ENCODE data around the gene IVD.
"Not testable (repeated sequence)": the region's sequence is repeated elsewhere in the genome, so short reads cannot be mapped to it uniquely, and the experiment has no call there.

IVD gene

DNA sequence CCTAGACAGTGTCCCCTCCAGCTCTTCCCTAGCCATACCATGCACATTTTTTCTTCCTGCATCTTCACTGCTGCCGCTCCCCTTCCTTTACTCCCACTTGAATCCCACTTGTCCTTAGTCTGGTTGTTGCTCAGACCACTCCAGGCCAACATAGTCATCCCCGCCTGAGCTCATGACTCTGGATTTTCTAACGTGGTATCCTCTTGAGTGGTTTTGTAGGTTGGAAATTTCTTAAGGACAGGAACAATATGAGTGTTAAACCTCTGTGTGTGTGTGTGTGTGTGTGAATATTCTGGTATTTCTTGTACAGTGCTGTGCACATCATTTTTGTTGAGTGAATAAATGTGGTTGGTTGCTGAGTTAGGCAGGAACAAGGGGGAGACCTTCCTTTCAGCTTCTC lies 38.3 kb downstream of the IVD start:
- H3K4me2 ChIP-seq (ENCODE audit: low read length): no peak overlapping the region
- H3K9ac ChIP-seq (ENCODE audit: low read depth, low read length): no peak overlapping the region
- H3K9me3 ChIP-seq (replicated peaks; ENCODE audit: low read length): no peaks in the 10 kb centered on the region
- no peaks in the 10 kb centered on the region for H3K36me3 ChIP-seq (ENCODE audit: insufficient read depth, low read length)
- peaks cover 9% of the 10 kb centered on the region for H3K4me1 ChIP-seq (ENCODE audit: control insufficient read depth, insufficient read depth, low read length)
- peaks cover 6% of the 10 kb centered on the region for H3K27me3 ChIP-seq (ENCODE audit: control insufficient read depth, insufficient read depth, low read length)
- no peak overlapping the region for H3K4me3 ChIP-seq (ENCODE audit: low read length)

DNA sequence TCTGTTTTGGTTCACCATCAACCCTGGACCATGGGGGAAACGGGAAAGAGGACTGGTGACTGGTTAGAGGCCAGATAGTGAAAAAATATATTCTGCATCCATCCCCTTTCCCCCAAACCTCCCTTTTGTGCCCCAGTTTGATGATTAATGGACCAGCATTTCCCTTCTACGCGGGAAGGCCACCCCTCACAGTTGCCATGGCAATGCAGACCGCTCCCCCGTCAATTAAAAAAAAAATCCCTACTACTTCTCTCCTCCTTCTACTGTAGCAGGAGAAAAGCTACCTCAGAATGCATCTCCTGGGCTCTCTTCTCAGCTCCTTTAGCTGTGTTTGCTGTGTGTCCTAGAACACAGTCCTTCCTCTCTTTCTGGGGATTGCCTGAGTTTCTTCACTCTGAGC lies 39.1 kb downstream of the IVD start:
- H3K4me1 ChIP-seq (ENCODE audit: control insufficient read depth, insufficient read depth, low read length): peaks cover 7% of the 10 kb centered on the region
- H3K4me3 ChIP-seq (ENCODE audit: low read length): no peak overlapping the region

DNA sequence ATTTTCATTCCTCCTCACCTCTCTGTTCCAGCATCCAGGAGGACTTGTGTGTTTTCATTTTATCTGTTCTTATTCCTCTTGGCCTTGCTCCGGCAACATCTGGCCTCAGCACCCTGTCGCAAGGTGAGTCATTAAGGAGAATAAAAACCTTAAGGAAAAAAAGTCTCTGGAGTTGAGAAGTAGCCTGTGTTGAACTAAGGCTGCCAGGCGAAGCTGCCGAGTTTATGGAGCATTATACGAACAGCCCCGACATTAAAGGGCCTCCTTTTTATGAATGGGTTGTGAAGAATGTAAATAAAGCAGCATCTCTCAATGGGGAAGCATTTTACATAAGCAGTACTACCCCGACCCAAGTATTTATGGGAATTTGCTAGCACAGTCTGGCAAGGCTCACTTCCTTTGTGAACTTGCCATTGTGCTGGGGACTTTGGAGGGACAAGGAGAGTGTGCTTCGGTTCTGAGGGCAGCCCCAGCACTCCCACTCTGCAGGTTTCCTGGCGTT lies 39.9 kb downstream of the IVD start:
- Histone ChIP-seq H3K9ac (ENCODE audit: low read depth, low read length) (no peak overlapping the region), H3K4me1 (ENCODE audit: control insufficient read depth, insufficient read depth, low read length) (no peaks in the 10 kb centered on the region), H3K27me3 (ENCODE audit: control insufficient read depth, insufficient read depth, low read length) (no peaks in the 10 kb centered on the region), H3K4me2 (ENCODE audit: low read length) (no peak overlapping the region), H3K4me3 (ENCODE audit: low read length) (no peak overlapping the region), H3K36me3 (ENCODE audit: insufficient read depth, low read length) (no peaks in the 10 kb centered on the region), H3K9me3 (replicated peaks; ENCODE audit: low read length) (no peaks in the 10 kb centered on the region)

More for the DNA sequence above, 39.1 kb downstream of the IVD start:
- H3K9me3 ChIP-seq (replicated peaks; ENCODE audit: low read length): no peaks in the 10 kb centered on the region
- H3K9ac ChIP-seq (ENCODE audit: low read depth, low read length): no peak overlapping the region
- no peaks in the 10 kb centered on the region for H3K27me3 ChIP-seq (ENCODE audit: control insufficient read depth, insufficient read depth, low read length)
- no peak overlapping the region for H3K4me2 ChIP-seq (ENCODE audit: low read length)
- no peaks in the 10 kb centered on the region for H3K36me3 ChIP-seq (ENCODE audit: insufficient read depth, low read length)

DNA sequence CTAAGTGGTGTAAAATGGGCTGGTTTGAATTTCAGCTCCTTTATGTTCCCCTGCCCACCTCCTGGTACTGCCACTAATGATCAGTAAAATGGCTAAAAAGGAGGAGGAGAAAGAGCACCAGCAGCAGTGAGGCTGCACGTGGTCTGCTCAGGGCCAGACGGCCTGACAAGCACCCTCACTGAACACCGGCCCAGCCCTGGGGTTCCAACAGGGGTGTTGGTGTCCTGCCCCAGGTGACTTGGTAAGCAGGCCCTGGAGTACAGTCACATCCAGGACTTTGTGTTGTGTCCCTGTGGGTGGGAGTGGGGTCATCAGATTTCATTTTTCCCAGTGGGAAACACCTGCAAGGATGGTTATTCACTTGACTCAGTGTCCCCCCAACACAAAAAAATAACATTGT lies 40.5 kb downstream of the IVD start:
- no peak overlapping the region for H3K9ac ChIP-seq (ENCODE audit: low read depth, low read length)
- no peak overlapping the region for H3K4me3 ChIP-seq (ENCODE audit: low read length)

DNA sequence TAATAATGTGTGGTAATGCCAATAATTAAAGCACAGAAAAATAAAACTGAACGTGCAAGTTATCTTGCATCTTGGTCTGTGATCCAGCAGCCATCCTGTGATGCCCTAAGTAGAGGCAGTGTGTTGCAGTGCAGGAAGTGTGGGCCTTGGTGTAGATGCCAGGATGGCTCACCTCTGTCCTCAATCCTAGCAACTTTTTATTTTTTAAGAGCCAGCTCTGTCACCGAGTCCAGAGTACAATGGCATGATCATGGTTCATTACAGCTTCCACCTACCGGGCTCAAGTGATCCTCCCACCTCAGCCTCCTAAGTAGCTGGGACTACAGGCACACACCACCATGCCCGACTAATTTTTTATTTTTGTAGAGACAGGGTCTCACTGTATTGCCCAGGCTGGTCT lies 42.8 kb downstream of the IVD start:
- Histone ChIP-seq H3K36me3 (ENCODE audit: insufficient read depth, low read length) (no peaks in the 10 kb centered on the region), H3K9ac (ENCODE audit: low read depth, low read length) (no peak overlapping the region), H3K9me3 (replicated peaks; ENCODE audit: low read length) (no peaks in the 10 kb centered on the region), H3K4me2 (ENCODE audit: low read length) (no peak overlapping the region), H3K4me3 (ENCODE audit: low read length) (no peak overlapping the region), H3K4me1 (ENCODE audit: control insufficient read depth, insufficient read depth, low read length) (no peaks in the 10 kb centered on the region), H3K27me3 (ENCODE audit: control insufficient read depth, insufficient read depth, low read length) (no peaks in the 10 kb centered on the region)

More for the DNA sequence above, 40.5 kb downstream of the IVD start:
- H3K36me3 ChIP-seq (ENCODE audit: insufficient read depth, low read length): no peaks in the 10 kb centered on the region
- H3K9me3 ChIP-seq (replicated peaks; ENCODE audit: low read length): no peaks in the 10 kb centered on the region
- H3K4me1 ChIP-seq (ENCODE audit: control insufficient read depth, insufficient read depth, low read length): no peaks in the 10 kb centered on the region
- H3K4me2 ChIP-seq (ENCODE audit: low read length): no peak overlapping the region
- H3K27me3 ChIP-seq (ENCODE audit: control insufficient read depth, insufficient read depth, low read length): no peaks in the 10 kb centered on the region

DNA sequence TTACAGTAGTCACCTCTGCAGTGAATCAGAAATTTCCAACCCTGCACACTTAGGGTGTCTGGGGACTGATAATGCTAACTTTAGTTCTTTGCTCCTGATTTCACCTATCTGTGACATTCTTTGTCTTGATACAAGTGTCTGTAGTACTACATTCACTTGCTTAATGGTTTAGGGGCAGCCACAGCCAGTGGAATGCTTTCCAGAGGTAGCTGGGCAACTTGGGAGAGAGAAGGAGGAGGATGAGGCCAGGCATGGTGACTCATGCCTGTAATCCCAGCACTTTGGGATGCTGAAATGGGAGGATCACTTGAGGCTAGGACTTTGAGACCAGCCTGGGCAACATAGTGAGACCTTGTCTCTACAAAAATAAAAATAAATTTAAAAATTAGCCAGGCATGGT lies 43.7 kb downstream of the IVD start:
- no peak overlapping the region for H3K4me2 ChIP-seq (ENCODE audit: low read length)
- no peaks in the 10 kb centered on the region for H3K9me3 ChIP-seq (replicated peaks; ENCODE audit: low read length)
- no peaks in the 10 kb centered on the region for H3K27me3 ChIP-seq (ENCODE audit: control insufficient read depth, insufficient read depth, low read length)
- H3K4me1 ChIP-seq (ENCODE audit: control insufficient read depth, insufficient read depth, low read length): peaks cover 2% of the 10 kb centered on the region
- H3K36me3 ChIP-seq (ENCODE audit: insufficient read depth, low read length): no peaks in the 10 kb centered on the region
- H3K4me3 ChIP-seq (ENCODE audit: low read length): no peak overlapping the region
- H3K9ac ChIP-seq (ENCODE audit: low read depth, low read length): no peak overlapping the region

DNA sequence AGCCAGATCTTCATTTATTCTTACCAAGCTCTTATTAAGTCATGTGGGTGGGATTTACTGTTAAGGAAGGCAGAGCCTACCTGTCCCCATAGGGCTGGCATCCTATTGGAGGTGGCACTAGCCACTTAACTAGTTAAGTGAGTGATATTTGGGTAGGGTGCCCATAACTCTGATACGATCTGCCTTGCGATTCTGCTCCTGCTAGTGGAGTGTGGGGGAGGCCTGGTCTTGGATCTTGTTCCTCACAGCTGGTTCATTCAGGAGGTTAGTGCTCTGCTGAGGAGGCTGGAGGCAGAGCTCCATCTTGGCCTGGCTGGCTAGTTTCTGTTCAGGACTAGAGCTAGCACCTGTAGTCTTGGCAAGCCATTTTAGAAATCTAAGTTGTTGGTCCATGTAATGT lies 44.5 kb downstream of the IVD start:
- H3K9ac ChIP-seq (ENCODE audit: low read depth, low read length): no peak overlapping the region
- no peaks in the 10 kb centered on the region for H3K9me3 ChIP-seq (replicated peaks; ENCODE audit: low read length)
- no peak overlapping the region for H3K4me3 ChIP-seq (ENCODE audit: low read length)
- no peak overlapping the region for H3K4me2 ChIP-seq (ENCODE audit: low read length)
- H3K4me1 ChIP-seq (ENCODE audit: control insufficient read depth, insufficient read depth, low read length): peaks cover 8% of the 10 kb centered on the region
- no peaks in the 10 kb centered on the region for H3K27me3 ChIP-seq (ENCODE audit: control insufficient read depth, insufficient read depth, low read length)
- no peaks in the 10 kb centered on the region for H3K36me3 ChIP-seq (ENCODE audit: insufficient read depth, low read length)

DNA sequence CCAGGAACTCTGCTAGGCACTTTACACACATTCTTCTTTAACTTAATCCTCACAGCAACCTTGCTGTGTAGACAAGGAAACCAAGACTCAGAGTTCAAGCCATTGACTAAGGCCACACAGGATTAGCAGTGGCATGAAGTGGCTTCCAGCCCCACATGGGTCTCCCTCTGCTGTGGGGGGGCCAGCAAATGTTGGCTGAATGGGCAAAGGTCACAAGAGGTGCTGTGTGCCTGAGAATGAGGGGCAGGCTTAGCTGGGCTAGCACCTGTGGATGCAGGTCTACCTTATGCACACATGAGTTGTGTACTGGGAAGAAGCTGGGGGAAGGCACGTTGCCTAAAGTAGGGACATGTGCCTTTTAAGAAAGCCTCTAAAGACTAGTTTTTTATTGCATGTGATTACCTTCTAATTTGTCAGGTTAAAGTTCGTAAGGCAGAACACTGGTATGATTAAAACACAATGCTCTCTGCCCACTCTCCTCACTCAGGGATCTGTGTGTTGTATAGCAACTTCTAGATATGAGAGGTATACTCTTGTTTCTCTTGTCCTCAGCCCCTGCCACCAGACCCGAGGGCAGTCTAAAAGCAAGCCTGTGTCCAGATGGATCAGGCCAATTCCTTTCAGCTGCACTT lies 46.0 kb downstream of the IVD start:
- Histone ChIP-seq H3K4me2 (ENCODE audit: low read length) (no peak overlapping the region), H3K4me3 (ENCODE audit: low read length) (no peak overlapping the region), H3K36me3 (ENCODE audit: insufficient read depth, low read length) (no peaks in the 10 kb centered on the region), H3K4me1 (ENCODE audit: control insufficient read depth, insufficient read depth, low read length) (peaks cover 17% of the 10 kb centered on the region), H3K9ac (ENCODE audit: low read depth, low read length) (no peak overlapping the region), H3K9me3 (replicated peaks; ENCODE audit: low read length) (no peaks in the 10 kb centered on the region), H3K27me3 (ENCODE audit: control insufficient read depth, insufficient read depth, low read length) (no peaks in the 10 kb centered on the region)

DNA sequence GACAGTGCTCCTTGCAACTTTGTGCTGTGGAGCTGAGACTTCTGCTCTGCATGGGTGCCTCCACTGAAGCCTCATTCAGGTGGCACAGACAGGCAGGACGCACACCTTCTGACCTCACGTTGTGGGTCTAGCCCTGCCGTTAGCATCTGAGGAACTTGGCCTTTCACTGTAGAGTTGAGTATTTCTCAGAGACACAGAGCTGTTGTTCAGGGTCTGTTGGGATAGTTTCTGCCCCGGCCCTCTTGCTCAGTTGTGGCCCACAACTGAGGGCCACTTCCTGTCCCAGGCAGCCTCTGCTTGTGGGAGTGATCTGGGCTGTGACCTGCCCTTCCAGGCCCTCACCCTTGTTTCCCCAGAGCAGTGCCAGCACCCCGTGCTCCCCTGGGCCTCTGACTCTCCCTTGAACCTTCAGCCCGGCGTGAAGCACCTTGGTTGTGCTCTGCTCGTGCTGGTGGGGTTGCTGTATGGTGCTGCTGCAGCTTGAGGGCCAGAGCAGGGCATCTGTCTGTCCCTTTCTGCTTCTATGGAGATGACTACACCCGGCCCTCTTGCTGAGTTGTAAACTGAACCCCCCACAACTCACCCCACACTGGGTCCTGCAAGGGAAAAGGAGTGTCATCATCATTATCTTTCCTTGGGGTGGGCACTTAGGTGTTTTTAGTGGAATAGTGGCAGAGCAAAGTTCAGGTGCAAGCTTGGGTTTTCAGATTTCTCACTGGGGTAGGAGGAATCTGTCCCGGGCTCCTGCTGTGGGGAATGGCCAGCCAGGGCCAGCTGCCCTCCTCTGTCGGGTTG lies 46.9 kb downstream of the IVD start:
- Histone ChIP-seq H3K27me3 (ENCODE audit: control insufficient read depth, insufficient read depth, low read length) (no peaks in the 10 kb centered on the region), H3K36me3 (ENCODE audit: insufficient read depth, low read length) (no peaks in the 10 kb centered on the region), H3K9me3 (replicated peaks; ENCODE audit: low read length) (no peaks in the 10 kb centered on the region), H3K9ac (ENCODE audit: low read depth, low read length) (no peak overlapping the region), H3K4me1 (ENCODE audit: control insufficient read depth, insufficient read depth, low read length) (peaks cover 17% of the 10 kb centered on the region), H3K4me2 (ENCODE audit: low read length) (no peak overlapping the region), H3K4me3 (ENCODE audit: low read length) (no peak overlapping the region)

DNA sequence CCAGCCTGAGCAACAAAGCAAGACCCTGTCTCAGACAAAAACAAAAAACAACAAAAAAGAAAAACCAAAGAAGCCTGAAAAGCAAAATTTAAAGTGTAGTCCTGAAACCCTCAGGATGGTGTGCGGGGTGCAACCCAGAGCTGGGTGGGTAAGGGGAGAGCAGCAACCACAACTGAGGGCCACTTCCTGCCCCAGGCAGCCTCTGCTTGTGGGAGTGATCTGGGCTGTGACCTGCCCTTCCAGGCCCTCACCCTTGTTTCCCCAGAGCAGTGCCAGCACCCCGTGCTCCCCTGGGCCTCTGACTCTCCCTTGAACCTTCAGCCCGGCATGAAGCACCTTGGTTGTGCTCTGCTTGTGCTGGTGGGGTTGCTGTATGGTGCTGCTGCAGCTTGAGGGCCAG lies 48.3 kb downstream of the IVD start:
- H3K4me1 ChIP-seq (ENCODE audit: control insufficient read depth, insufficient read depth, low read length): peaks cover 17% of the 10 kb centered on the region
- not testable (repeated sequence) for H3K27me3 ChIP-seq (ENCODE audit: control insufficient read depth, insufficient read depth, low read length); H3K36me3 ChIP-seq (ENCODE audit: insufficient read depth, low read length); H3K9ac ChIP-seq (ENCODE audit: low read depth, low read length); H3K9me3 ChIP-seq (replicated peaks; ENCODE audit: low read length); H3K4me3 ChIP-seq (ENCODE audit: low read length); H3K4me2 ChIP-seq (ENCODE audit: low read length)

DNA sequence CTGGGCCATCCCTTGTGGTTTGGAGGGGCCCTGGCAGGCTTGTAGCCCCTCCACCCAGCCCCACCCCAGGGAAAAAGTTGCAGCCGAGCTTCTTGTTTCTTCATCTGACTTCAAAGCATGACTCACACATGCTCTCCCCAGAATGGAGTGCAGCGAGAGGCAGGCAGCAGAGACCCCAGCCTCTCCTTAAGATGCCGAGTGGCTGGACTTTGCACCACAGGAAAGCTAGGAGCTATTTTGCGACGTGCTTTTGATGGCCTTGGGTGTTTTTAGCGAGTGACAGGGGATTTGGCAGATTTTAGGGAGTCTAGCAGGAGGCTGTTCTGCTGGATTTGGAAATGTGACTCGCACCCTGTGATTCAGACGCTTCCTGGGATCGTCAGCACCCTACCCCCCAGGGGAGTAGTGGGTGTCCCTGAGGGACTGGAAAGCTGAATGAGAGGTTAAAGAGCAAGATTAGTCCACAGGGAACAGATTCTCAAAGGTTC lies 49.4 kb downstream of the IVD start:
- Histone ChIP-seq H3K4me1 (ENCODE audit: control insufficient read depth, insufficient read depth, low read length) (peaks cover 17% of the 10 kb centered on the region), H3K4me3 (ENCODE audit: low read length) (peak overlapping the region; percentile 31), H3K9me3 (replicated peaks; ENCODE audit: low read length) (no peaks in the 10 kb centered on the region), H3K27me3 (ENCODE audit: control insufficient read depth, insufficient read depth, low read length) (no peaks in the 10 kb centered on the region), H3K36me3 (ENCODE audit: insufficient read depth, low read length) (peaks cover 2% of the 10 kb centered on the region), H3K9ac (ENCODE audit: low read depth, low read length) (no peak overlapping the region), H3K4me2 (ENCODE audit: low read length) (peak overlapping the region; percentile 74)
